HepG2 (cell line): ENCODE results near the gene RABEP2. TPM values are rescaled to one million over a fixed set of nuclear protein-coding genes. Genes with fewer than 3 reads are reported as not detected.
"Not testable (repeated sequence)": the region's sequence is repeated elsewhere in the genome, so short reads cannot be mapped to it uniquely, and the experiment has no call there.

Experiments
- ATAC-seq: fragments of 200-7000 bp; cut with Tn5 transposase; 3 replicates; pipeline ENCODE4 v1.9.1; 2020; ENCODE audit warnings: mild to moderate bottlenecking, moderate library complexity
- BruUV-seq: library from RNA; stranded (reverse); fragments of 400-500 nt; replicated peaks from 2 replicates; lab custom pipeline; 2021; lab: Mats Ljungman, UMichigan
- CTCF ChIA-PET: fragments of 300-600 bp; formaldehyde crosslinking; extraction: SDS; loops from one replicate; lab custom pipeline; 2021; ENCODE audit warnings: low total read pairs, inconsistent platforms, low intra/inter-chr PET ratio; lab: Yijun Ruan, JAX
- POLR2A ChIA-PET: fragments of 350-600 bp; sonication (Branson Sonifier 250); formaldehyde crosslinking; loops from one replicate; lab custom pipeline; 2020; ENCODE audit warnings: antibody characterized with exemption, inconsistent platforms; lab: Yijun Ruan, JAX
- DNase-seq: peaks from one replicate; pipeline ENCODE4 v3.0.0-alpha.2; 2015; ENCODE audit warnings: low spot score
- FAIRE-seq: peaks from 3 replicates; lab custom pipeline; 2011; peaks lifted over from hg19 to GRCh38; lab: Jason Lieb, UNC
- H2AFZ ChIP-seq: one replicate; pipeline ENCODE4 v1.6.1; 2011; ENCODE audit warnings: low read length, inconsistent platforms
- H3K27ac ChIP-seq: fragments of 300-600 bp; 3 replicates; pipeline ENCODE4 v1.8.0; 2011; ENCODE audit warnings: mixed run types, mild to moderate bottlenecking, mixed read lengths, low read length, inconsistent platforms; ENCODE audit not compliant: insufficient read depth; ENCODE audit errors: extremely low read length
- H3K27me3 ChIP-seq, 2 experiments: fragments of 200-600 bp in 1 of 2; 2 replicates in 1 of 2; 3 replicates in 1 of 2; pipeline versions ENCODE4 v1.6.0 to v1.8.0; 2011; ENCODE audit warnings: low read length in 2 of 2, mild to moderate bottlenecking in 2 of 2, moderate library complexity in 2 of 2, inconsistent platforms in 1 of 2; ENCODE audit not compliant: insufficient read depth in 2 of 2, control insufficient read depth in 1 of 2
- H3K36me3 ChIP-seq, 2 experiments: fragments of 200-600 bp in 1 of 2; replicated peaks in 1 of 2; 2 replicates in 1 of 2; 3 replicates in 1 of 2; pipeline versions ENCODE4 v1.5.1 to v1.8.0; 2011; ENCODE audit warnings: low read length in 2 of 2, inconsistent platforms in 1 of 2; ENCODE audit not compliant: insufficient read depth in 2 of 2, control insufficient read depth in 1 of 2
- H3K4me1 ChIP-seq: 2 replicates; pipeline ENCODE4 v1.5.1; 2012; ENCODE audit warnings: low read length, inconsistent platforms; ENCODE audit not compliant: insufficient read depth
- H3K4me2 ChIP-seq: 2 replicates; pipeline ENCODE4 v1.6.0; 2011; ENCODE audit warnings: low read depth, low read length, inconsistent platforms
- H3K4me3 ChIP-seq, 3 experiments: fragments of 200-600 bp in 1 of 3; sonication (generic), shearing (Covaris generic) in 1 of 3; replicated peaks in 1 of 3; 2 replicates each; pipeline ENCODE4 v1.5.1; 2011 to 2016; ENCODE audit warnings: low read length in 3 of 3, inconsistent platforms in 2 of 3, low read depth in 2 of 3, mild to moderate bottlenecking in 2 of 3, control low read depth in 1 of 3, mixed read lengths in 1 of 3; ENCODE audit not compliant: insufficient read depth in 1 of 3
- H3K79me2 ChIP-seq: one replicate; pipeline ENCODE4 v1.6.1; 2011; ENCODE audit warnings: low read length, inconsistent platforms; ENCODE audit not compliant: insufficient read depth
- H3K9ac ChIP-seq: 2 replicates; pipeline ENCODE4 v1.6.0; 2011; ENCODE audit warnings: mild to moderate bottlenecking, low read depth, low read length, inconsistent platforms; ENCODE audit not compliant: insufficient read depth
- H3K9me3 ChIP-seq: 2 replicates; pipeline ENCODE4 v1.5.1; 2012; ENCODE audit warnings: mild to moderate bottlenecking, low read length
- H4K20me1 ChIP-seq: 2 replicates; pipeline ENCODE4 v1.6.0; 2011; ENCODE audit warnings: inconsistent platforms, mild to moderate bottlenecking, low read length, moderate library complexity; ENCODE audit not compliant: insufficient read depth
- AGO2 ChIP-seq: fragments of 200-400 bp; formaldehyde crosslinking; optimal IDR thresholded peaks from 2 replicates; pipeline ENCODE3; 2017; ENCODE audit warnings: mild to moderate bottlenecking, low read depth, low read length, moderate library complexity
- ZNF687 ChIP-seq: sonication (generic); formaldehyde crosslinking; IDR thresholded peaks from 2 replicates; pipeline ENCODE4 v1.5.1; 2020; ENCODE audit warnings: mild to moderate bottlenecking, missing genetic modification reagents, moderate library complexity
- WGBS: methylation state at CpG from one replicate; pipeline ENCODE4 v1.1.6; 2017; ENCODE audit warnings: low lambda C conversion rate; 5-methylcytosine and 5-hydroxymethylcytosine counted together
- in situ Hi-C: cut with HindIII; loops from 2 replicates; pipeline ENCODE4 v1.10.0; 2017; ENCODE audit warnings: low pct_unique_long_range_greater_than_20kb; ENCODE audit not compliant: extremely low pct_ligation_motif_present
- intact Hi-C: fragments of 100-400 bp; cut with micrococcal nuclease; formaldehyde crosslinking; loops from one replicate; pipeline ENCODE4 v1.10.0; 2022; ENCODE audit not compliant: unreplicated experiment
- polyA plus RNA-seq, 8 experiments: library from polyadenylated mRNA; depleted of rRNA in 3 of 8; stranded (reverse) in 7 of 8; unstranded in 1 of 8; fragments of >200 nt; fragmentation: Illumina TruSeq in 4 of 8; extraction: Trizol in 4 of 8; gene quantifications; 2 replicates each; pipeline versions ENCODE4 v1.2.1 to v1.2.3, GENCODE V29; 2011 to 2016; ENCODE audit warnings: low read depth in 4 of 8, missing spikeins in 1 of 8, mixed read lengths in 1 of 8; ENCODE audit not compliant: insufficient read depth in 1 of 8
- total RNA-seq, 5 experiments: library from RNA; depleted of rRNA; stranded (reverse); fragments of >200 nt; fragmentation: Illumina TruSeq; extraction: Trizol; gene quantifications; 2 replicates each; pipeline ENCODE4 v1.2.3, GENCODE V29; 2016; ENCODE audit warnings: low read depth in 1 of 5

RABEP2 gene
- total and polyA plus RNA-seq, 2 of the 13 experiments (the other 11 are each of a cell fraction or from before 2014, with no cell fraction given): 10.8 to 18.4 TPM

GRCh38 chr16:28869201-28869600, 55.8 kb downstream of the RABEP2 start:
- H3K9me3 ChIP-seq: no peaks in the 10 kb centered on the region
- in situ Hi-C loops: loop anchor here (5.0 kb wide), 1 partner anchor 68 kb away; no protein-coding TSS in a partner anchor
- TF ChIP-seq ZNF687 (CRISPR knock-in tag) (0 out of 2 replicates have a peak, but pooled peaks have one; percentile 11), AGO2 (no peak)
- H2AFZ ChIP-seq: no peak overlapping the region
- BruUV-seq: no TSS peak
- DNase-seq: no peak
- 97% methylated on average over 11 of the region's 11 CpGs for WGBS
- intact Hi-C loops: no loop called here
- ATAC-seq: no peak
- H3K4me3 ChIP-seq: no peak overlapping the region
- H3K79me2 ChIP-seq: peaks cover 26% of the 10 kb centered on the region
- H3K4me1 ChIP-seq: peaks cover 23% of the 10 kb centered on the region
- H4K20me1 ChIP-seq: no peaks in the 10 kb centered on the region
- no peak for FAIRE-seq
- CTCF ChIA-PET: no interaction called here
- peaks cover 46 to 66% of the 10 kb centered on the region in 2 experiments for H3K36me3 ChIP-seq
- no peak overlapping the region for H3K9ac ChIP-seq
- H3K27me3 ChIP-seq: no peaks in the 10 kb centered on the region; a peak in 1 of 5 replicates
- H3K4me2 ChIP-seq: no peak overlapping the region
- POLR2A ChIA-PET: no interaction called here
- no peak overlapping the region for H3K27ac ChIP-seq

- intact Hi-C loops, H3K27me3 ChIP-seq, DNase-seq, H2AFZ ChIP-seq, H3K9ac ChIP-seq, H3K9me3 ChIP-seq, H3K4me2 ChIP-seq, FAIRE-seq, H4K20me1 ChIP-seq, ATAC-seq, CTCF ChIA-PET, H3K4me3 ChIP-seq, H3K27ac ChIP-seq, BruUV-seq: not testable (repeated sequence)
- Histone ChIP-seq H3K36me3 (peaks cover 39 to 52% of the 10 kb centered on the region in 2 experiments), H3K4me1 (peaks cover 28% of the 10 kb centered on the region), H3K79me2 (peaks cover 32% of the 10 kb centered on the region)
- 95% methylated on average over 9 of the region's 9 CpGs for WGBS
- POLR2A ChIA-PET: interaction anchor here (6.9 kb wide), 1 partner anchor 46 kb away, joined by 85 read pairs; the partner anchor contains the start of gene ATXN2L
- in situ Hi-C loops: loop anchor here (5.0 kb wide), 1 partner anchor 70 kb away; no protein-coding TSS in a partner anchor
Measured at GRCh38 chr16:28867646-28868045, 57.4 kb downstream of the RABEP2 start.
